Brain pericyte (primary cell): Measurements from ENCODE around the gene CDH23.

Experiments
- DNase-seq: peaks from one replicate; pipeline ENCODE4 v3.0.0-alpha.2; 2012; ENCODE audit warnings: low read depth, low spot score

The CDH23 gene

GRCh38 chr10:71440506-71441035 is 43.9 kb downstream of the CDH23 start:
- no peak for DNase-seq

GRCh38 chr10:71442000-71442399 is 45.3 kb downstream of the CDH23 start:
- no peak for DNase-seq

- DNase-seq = no peak
Measured at GRCh38 chr10:71442859-71443570, 46.3 kb downstream of the CDH23 start.

GRCh38 chr10:71443676-71444075 is 47.0 kb downstream of the CDH23 start:
- DNase-seq = no peak

GRCh38 chr10:71444284-71445054 is 47.7 kb downstream of the CDH23 start:
- DNase-seq = no peak

- DNase-seq = no peak
Measured at GRCh38 chr10:71447676-71448075, 51.0 kb downstream of the CDH23 start.

GRCh38 chr10:71448146-71448545 is 51.4 kb downstream of the CDH23 start:
- no peak for DNase-seq

- no peak for DNase-seq
Measured at GRCh38 chr10:71449026-71449425, 52.3 kb downstream of the CDH23 start.

- no peak for DNase-seq
Measured at GRCh38 chr10:71451754-71452153, 55.0 kb downstream of the CDH23 start.

GRCh38 chr10:71453186-71453585 is 56.5 kb downstream of the CDH23 start:
- no peak for DNase-seq

GRCh38 chr10:71454347-71454746 is 57.6 kb downstream of the CDH23 start:
- DNase-seq = no peak

- no peak for DNase-seq
Measured at GRCh38 chr10:71455035-71455434, 58.3 kb downstream of the CDH23 start.

GRCh38 chr10:71456631-71457030 is 59.9 kb downstream of the CDH23 start:
- no peak for DNase-seq

- DNase-seq = no peak
Measured at GRCh38 chr10:71457908-71458307, 61.2 kb downstream of the CDH23 start.

- no peak for DNase-seq
Measured at GRCh38 chr10:71458387-71458786, 61.7 kb downstream of the CDH23 start.

- DNase-seq = no peak
Measured at GRCh38 chr10:71459513-71459912, 62.8 kb downstream of the CDH23 start.

- DNase-seq = no peak
Measured at GRCh38 chr10:71460615-71461014, 63.9 kb downstream of the CDH23 start.

GRCh38 chr10:71461457-71461856 is 64.7 kb downstream of the CDH23 start:
- DNase-seq = no peak

GRCh38 chr10:71462062-71462935 is 65.6 kb downstream of the CDH23 start:
- DNase-seq = no peak

GRCh38 chr10:71463111-71463510 is 66.4 kb downstream of the CDH23 start:
- DNase-seq = no peak

- no peak for DNase-seq
Measured at GRCh38 chr10:71465551-71466252, 69.0 kb downstream of the CDH23 start.
